GM21528 (cell line): Measurements from ENCODE around the gene SLC43A2.
"Not testable (repeated sequence)": the region's sequence is repeated elsewhere in the genome, so short reads cannot be mapped to it uniquely, and the experiment has no call there.

Experiments used
- ATAC-seq: cut with Tn5 transposase; IDR thresholded peaks from one replicate; pipeline ENCODE4 v1.9.1; 2021; ENCODE audit warnings: mild to moderate bottlenecking, moderate library complexity; ENCODE audit not compliant: unreplicated experiment, low FRiP score

SLC43A2 gene

DNA sequence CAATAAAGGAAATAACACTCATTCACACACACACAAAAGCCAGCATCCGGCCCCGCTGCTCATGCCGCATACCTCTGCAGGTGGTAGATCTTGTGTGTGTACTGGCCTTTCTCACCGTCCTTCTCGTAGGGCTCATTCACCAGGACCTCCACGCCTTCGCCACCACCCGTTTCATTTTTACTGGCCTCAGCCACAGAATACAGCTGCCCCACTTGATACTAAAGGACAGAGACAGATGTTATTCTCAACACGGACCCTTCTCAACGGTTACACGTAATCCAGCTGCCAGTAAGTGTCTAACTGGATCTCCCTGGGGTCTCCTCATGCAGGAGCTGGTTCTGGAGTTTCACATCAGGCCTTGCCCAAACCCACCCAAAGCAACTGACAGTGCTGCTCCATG lies 75.7 kb downstream of the SLC43A2 start:
- ATAC-seq, result no peak

DNA sequence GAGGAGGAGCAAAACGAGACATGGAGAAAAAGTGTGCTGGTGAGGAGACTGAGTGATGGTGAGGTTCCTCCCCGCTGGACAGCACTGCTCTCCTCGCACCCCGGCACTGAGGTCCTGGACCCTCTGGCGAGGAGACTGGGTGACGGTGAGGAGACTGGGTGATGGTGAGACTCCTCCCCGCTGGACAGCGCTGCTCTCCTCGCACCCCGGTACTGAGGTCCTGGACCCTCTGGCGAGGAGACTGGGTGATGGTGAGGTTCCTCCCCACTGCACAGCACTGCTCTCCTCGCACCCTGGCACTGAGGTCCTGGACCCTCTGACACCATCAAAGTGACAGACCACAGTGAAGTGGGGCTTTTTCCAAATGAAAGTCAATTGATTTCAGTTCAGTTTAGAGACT lies 76.9 kb downstream of the SLC43A2 start:
- ATAC-seq, result no peak

DNA sequence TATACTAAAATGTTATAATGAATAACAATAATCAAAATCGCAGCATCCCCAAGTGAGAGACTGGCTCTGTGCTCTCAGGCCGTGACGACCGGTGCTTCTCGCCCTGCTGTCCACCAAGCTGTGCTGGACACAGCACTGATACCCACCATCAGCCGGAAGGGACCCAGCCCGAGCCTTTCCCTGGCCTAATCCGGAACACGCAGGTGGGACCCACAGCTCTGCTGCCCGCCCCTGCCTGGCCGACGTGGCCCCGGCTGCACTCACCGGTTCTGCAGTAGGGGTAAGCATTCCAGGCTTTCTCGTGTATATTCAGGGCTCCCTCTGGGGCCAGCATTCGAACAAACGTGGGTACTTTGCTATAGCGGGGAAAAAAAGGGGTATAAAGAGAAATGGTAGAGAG lies 80.6 kb downstream of the SLC43A2 start:
- ATAC-seq, result no peak

DNA sequence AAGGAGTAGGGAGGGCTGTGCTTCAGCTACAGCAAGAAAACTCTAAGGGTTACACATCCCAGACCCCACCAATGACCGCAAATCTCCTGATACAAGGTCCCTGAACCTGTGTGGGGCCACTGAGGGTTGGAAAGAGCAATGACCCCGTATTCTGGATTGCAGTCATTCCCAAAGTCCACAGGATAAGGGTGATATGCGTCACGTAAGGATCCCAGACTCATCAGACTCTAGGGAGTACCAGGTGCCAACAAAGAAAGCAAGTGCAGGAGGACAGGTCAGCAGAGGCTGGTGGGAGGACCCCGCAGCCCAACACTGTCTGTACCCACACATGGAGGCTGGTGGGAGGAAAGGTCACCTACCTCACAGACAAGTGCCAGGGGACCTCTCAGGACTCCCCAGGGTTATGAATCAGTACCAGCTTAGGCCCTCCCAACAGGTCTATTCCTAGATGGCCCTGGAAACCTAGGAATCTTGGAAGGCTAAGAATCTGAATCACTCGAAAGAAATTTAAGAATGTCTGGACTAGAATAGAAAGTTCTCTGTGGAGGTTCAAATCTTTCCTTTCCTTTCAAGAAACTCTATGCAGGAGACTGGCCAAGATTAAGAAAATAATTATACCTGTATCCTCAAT lies 82.2 kb downstream of the SLC43A2 start:
- no peak for ATAC-seq

DNA sequence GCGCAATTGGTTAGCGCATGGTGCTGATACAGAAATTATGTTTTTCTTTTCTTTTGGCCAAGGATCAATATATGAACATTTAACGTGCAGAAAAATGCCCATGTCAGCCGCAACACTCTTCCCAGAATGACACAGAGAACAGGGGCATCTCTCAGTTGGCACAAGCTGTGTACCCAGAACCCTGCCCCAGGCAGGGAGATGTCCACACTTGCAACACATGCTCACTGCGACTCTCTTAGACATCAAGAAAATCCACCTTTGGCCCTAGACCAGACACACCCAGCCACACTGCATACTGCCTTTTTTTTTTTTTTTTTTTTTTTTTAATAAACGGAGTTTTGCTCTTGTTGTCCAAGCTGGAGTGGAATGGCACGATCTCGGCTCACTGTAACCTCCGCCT lies 83.0 kb downstream of the SLC43A2 start:
- no peak for ATAC-seq

DNA sequence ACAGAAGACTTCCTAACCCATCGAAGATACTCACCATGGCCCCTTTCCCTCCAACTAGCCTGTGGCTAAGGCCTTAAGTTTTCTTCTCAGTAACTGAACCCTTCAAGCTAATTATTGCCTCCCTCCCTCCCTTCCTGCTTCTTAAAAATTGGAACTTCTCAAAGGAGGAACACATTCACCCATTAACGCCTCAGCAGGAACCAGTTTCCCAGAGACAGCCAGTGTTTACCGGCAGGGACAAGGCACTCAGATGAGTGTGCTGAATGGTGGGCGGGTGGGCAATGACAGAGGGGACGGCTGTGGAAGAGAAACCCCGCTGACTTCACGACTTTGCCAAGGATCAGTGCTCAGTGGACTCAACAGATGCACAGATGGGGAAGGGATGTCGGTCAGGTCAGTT lies 86.3 kb downstream of the SLC43A2 start:
- no peak for ATAC-seq

DNA sequence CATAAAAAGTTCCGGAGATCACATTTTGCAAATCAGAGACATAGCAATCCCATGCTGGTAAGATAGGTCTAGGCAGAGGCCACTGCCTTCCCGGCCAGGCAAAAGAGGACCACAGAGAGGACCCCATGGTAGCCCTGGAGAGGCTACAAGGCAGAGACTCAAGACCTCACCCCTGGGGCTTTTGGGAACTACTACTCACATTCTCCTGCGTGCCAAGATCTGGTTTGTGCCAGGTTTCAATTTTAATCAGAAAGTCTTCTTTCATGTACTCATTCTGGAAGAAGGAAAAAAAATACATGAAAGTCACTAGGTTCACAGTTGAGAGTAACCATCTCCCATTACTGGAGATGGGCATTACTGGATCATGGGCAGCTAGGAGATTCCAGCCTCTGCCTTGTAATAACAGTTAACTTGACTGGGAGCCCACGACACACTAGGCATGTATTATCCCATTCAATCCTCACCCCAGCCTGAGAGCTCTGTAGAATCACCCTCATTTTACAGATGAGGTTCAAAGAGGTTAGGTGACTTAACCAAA lies 87.2 kb downstream of the SLC43A2 start:
- no peak for ATAC-seq

DNA sequence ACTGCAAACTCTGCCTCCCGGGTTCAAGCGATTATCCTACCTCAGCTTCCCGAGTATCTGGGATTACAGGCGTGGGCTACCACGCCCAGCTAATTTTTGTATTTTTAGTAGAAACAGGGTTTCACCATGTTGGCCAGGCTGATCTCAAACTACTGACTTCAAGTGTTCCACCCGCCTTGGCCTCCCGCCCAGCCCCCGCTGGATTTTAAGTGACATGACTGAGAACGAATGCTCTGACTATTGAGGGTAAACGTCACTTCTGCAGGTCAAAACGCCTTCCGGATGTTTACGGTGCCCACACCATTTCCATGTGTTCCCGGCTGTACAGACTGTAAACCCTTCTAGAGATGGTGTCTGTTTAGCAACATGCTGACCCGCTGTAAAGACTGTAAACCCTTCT lies 88.8 kb downstream of the SLC43A2 start:
- ATAC-seq, result no peak

DNA sequence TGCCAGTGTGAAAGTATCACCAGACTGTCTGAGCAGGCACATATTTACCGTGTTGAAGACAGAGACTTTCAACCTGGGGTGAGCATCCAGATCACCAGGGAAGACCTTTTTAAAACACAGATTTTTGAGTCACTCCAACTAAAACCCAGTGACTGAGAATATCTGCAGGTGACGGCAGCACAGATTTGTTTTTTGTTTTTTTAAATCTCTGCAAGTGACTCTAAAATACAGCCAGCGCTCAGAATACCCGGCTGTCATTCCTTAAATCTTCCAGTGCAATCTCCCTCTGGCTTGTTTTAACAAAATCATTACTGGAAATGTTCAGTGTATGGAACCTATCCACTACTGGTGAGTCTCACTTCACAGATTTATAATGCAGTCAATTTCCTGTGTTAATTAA lies 92.9 kb downstream of the SLC43A2 start:
- ATAC-seq, result no peak

DNA sequence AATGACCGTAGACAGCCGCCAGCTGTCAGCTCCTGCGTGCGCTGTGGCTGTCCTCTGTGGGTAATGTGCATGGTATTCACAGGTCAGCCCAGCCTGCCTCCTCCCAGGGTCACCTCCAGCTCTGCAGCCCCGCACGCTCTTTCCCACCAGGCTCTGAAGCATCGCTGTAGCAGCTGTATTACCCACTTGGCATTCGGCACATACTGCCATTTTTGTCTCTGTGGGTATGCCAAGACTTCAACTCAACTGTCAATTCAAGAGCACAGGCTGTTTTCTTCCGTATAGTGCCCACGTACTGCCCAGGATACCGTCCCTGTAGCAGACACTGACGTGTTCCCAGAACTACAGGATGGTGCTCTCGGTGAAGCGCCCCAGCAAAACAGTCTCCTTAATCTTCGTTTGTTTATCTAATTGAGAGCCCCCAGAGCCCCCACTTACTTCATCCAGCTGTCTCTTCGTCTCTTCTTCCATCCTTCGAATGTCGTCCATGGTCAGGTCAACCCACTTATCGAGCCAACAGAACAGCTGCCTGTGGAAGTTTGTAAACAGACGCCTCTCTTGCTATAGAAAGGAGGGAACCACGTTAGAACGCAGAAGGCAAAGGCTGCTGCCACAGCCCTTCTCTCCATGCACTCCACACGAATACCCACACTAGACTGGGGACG lies 94.8 kb downstream of the SLC43A2 start:
- ATAC-seq, result no peak

DNA sequence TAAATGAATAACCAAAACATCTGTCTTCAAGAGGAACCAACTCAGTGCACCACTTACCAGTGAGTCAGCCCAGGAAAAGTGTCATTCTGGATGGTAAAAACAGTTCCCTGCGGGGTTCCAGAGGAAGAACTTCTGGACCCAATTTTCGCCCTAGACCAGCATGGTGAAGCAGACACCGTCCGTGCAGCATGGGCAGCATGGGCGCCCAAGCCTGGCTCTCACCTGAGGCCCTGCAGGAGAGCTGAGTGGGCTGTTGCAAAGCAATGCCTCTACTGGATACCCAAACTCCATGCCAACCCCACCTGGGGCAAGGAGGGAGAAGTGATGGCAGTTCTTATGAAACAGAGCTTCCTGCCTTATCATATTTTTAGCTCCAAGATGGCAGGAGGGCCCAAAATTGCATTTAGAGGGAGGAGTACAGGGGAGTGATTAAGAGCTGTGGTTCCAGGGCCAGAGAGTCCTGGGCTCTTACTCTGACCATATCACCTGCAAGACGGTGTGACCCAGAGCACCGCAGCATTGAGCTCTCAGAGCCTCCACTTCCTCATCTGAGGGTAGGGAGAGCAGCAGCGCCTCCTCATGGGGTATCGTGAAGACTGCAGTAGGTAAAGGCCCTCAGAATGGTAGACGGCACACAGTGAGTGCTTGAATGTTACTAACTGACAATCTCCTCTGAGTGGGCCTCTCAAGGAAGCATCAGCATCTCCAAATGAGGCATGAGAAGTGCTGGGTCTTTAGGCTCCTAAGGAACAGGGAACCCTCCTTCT lies 95.6 kb downstream of the SLC43A2 start:
- ATAC-seq, result no peak

DNA sequence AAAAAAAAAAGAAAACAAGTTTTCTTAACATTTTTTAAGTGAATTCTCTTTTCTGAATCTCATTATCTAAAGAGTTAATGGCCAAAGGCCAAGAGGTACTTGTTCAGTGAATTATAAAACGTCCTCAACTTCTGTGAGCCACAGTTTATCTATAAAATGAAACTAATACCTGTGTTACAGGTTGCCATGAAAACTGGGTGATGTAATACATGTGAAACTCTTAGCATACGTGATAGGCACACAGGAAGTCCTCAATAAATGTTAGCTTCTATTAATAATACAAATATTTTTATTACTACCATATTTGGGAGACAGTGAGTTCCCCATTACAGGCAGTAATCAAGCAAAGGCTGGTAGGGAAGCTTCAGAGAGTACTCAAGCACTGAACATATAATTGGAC lies 98.8 kb downstream of the SLC43A2 start:
- ATAC-seq, result no peak

DNA sequence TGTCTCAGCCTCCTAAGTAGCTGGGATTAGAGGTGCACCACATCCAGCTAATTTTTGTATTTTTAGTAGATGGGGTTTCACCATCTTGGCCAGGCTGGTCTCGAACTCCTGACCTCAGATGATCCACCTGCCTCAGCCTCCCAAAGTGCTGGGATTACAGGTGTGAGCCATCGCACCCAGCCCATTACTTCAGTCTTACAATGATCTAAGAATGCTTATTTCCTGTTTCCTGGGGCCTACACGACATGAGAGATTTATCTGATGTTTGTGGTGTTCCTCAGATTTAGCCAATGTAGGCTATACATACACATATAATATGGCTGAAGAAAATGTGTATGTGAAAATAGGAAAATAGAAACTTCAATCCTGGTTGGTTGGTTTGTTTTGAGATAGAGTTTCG lies 101.8 kb downstream of the SLC43A2 start:
- ATAC-seq, result not testable (repeated sequence)

DNA sequence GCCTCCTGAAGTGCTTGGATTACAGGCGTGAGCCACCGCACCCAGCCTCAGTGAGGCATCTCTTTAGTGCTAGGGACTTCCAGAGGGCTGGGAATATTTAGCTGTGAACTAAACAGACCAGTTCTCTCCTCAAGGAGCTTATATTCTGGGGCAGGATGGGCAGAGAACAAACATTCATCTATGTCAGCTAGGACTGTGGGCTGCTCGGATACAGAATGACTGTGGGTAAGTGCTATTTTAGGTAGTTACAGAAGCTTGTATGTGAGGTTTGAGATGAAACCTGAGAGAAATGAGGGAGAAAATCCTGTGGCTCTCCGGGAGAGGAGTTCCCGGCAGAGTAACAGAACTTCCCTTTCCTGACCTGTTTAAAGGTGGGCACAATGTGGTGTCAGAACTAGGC lies 106.0 kb downstream of the SLC43A2 start:
- no peak for ATAC-seq

DNA sequence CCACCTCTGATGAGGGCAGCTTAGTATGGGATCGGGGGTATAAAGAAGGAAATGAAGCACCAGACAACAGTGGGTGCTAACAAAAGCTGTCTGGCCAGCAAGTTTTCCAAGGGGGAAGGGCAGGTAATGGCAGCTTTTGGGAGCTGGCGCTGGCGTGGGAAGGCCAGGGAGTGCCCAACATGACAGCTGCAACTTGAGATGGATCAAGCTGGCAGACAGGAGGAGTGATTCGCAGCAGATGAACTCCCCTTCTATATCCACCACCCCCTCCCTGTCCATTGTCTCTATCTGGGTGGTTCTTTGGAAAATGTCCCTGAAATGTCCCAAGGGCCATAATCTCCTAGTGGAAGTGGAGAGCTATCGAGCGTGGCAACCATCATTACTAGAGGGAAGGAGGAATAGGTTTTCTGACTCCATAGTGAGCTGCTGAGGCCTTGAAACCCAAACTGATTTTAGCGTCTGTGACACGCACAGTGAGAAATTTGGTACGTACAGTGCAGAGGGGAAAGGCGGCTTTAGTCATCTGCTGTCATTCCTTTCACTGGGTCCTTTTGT lies 107.5 kb downstream of the SLC43A2 start:
- no peak for ATAC-seq

DNA sequence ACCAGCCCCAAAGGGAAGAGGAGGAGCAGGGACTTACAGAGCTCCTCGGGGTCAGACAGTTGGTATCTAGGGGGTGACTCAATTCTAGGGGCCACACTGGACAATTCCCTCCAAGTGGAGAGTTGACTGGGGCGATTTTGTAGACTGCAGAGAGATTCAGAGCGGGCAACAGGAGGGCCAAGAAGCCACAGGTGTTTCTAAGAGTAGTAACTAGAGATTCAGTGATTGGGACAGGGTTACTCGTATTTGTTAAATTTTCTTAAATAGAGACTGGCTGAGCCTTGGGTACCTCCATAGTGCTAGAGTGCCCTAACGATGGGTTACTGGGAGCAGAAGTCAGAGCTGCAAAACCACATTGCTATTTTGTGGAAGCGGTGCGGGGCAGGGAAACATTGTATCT lies 109.0 kb downstream of the SLC43A2 start:
- ATAC-seq, result no peak
